ENCODE data around the gene CTTNBP2NL.

GRCh38 chr1:112445596-112445995, 49.6 kb downstream of the CTTNBP2NL start:
- no peak for TF ChIP-seq CTCF (IDR thresholded peaks at IDR 0.05)
- no peak for TF ChIP-seq POLR2A (IDR thresholded peaks at IDR 0.05)

Data from vagina (tissue), 2 donors.